Heart right ventricle (tissue), 16 donors: ENCODE results near the gene NDUFA7. TPM values are rescaled to one million over a fixed set of nuclear protein-coding genes. Genes with fewer than 3 reads are reported as not detected.

Experiments
- ATAC-seq, 8 donors: fragments of 200-7000 bp; cut with Tn5 transposase; one replicate each; pipeline ENCODE4 v1.9.1; 2020; ENCODE audit warnings: mild to moderate bottlenecking in 8 of 8, moderate library complexity in 8 of 8, moderate number of reproducible peaks in 1 of 8
- DNase-seq, 2 donors: peaks; one replicate each; pipeline ENCODE4 v3.0.0-alpha.2; 2020
- H3K27ac ChIP-seq, 10 donors: fragments of 200-600 bp; sonication (generic) in 2 of 10; one replicate each; pipeline versions ENCODE4 v1.5.0 to v1.8.0; 2020 to 2022; ENCODE audit warnings: mild to moderate bottlenecking in 3 of 10
- H3K27me3 ChIP-seq, 7 donors: fragments of 200-600 bp; one replicate each; pipeline ENCODE4 v1.8.0; 2021 to 2022; ENCODE audit warnings: mild to moderate bottlenecking in 2 of 7
- H3K36me3 ChIP-seq, 9 donors: fragments of 200-600 bp; sonication (generic) in 1 of 9; one replicate each; pipeline versions ENCODE4 v1.5.0 to v1.8.0; 2020 to 2022; ENCODE audit warnings: mild to moderate bottlenecking in 2 of 9
- H3K4me1 ChIP-seq, 9 donors: fragments of 200-600 bp; sonication (generic) in 1 of 9; one replicate each; pipeline versions ENCODE4 v1.5.0 to v1.8.0; 2020 to 2022; ENCODE audit warnings: mild to moderate bottlenecking in 4 of 9
- H3K4me3 ChIP-seq, 10 donors: fragments of 200-600 bp; sonication (generic) in 2 of 10; one replicate each; pipeline versions ENCODE4 v1.5.0 to v1.8.0; 2020 to 2022; ENCODE audit warnings: mild to moderate bottlenecking in 7 of 10, moderate library complexity in 2 of 10
- H3K9me3 ChIP-seq, 11 donors: fragments of 200-600 bp in 10 of 11; sonication (generic) in 2 of 11; one replicate each; pipeline versions ENCODE4 v1.5.0 to v1.8.0; 2013 to 2022; ENCODE audit warnings: mild to moderate bottlenecking in 2 of 11, control low read depth in 1 of 11, moderate library complexity in 1 of 11
- WGBS, 2 donors: extraction: QIAGEN DNeasy Blood & Tissue Kit; methylation state at CpG; one replicate each; pipeline ENCODE4 v1.1.7; 2013; ENCODE audit warnings: inconsistent platforms in 1 of 2; 5-methylcytosine and 5-hydroxymethylcytosine counted together
- intact Hi-C, 10 donors: fragments of 100-400 bp; cut with DNase I; formaldehyde crosslinking; loops; one replicate each; pipeline versions ENCODE4 v1.11.1 to v1.14.2; 2022
- polyA plus RNA-seq, 2 donors: library from polyadenylated mRNA; stranded (reverse); fragments of 200-250 nt; gene quantifications; one replicate each; pipeline ENCODE4 v1.2.3, GENCODE V29; 2013
- total RNA-seq, 10 donors: library from RNA; stranded (reverse); fragmentation: NEBNext Ultra II Directional in 3 of 10; extraction: Animal tissue kit (Norgen Biotek cat#: 25700) in 3 of 10; gene quantifications; one replicate each; pipeline versions ENCODE4 v1.2.1 to v1.2.4, GENCODE V29; 2021 to 2023
- TF ChIP-seq, protein P1 (sequence below), 9 donors: fragments of 200-600 bp; sonication (generic) in 2 of 9; IDR thresholded peaks; one replicate each; pipeline versions ENCODE4 v1.5.0 to v1.8.0; 2021 to 2022; ENCODE audit warnings: antibody characterized with exemption in 9 of 9, mild to moderate bottlenecking in 5 of 9, moderate library complexity in 1 of 9
- donor health status: Arrhythmogenic right ventricular cardiomyopathy.
- donor health status: ischemic (EF 13 %, LVEDD 7.1; RV severe dilation, severe dysfunction).
- donor health status: healthy with polysubstance abuse.
- donor health status: DM: no; HTN: yes; CAD: no.
- donor health status: DM: no; HTN: no; CAD: no.
- donor health status: ischemic (EF 25% LVEDD 6.9; RV normal size, moderate dysfunction).
- donor health status: ischemic (EF 25% LVEDD 5.7; RV mildly dilated, moderate dysfunction).
- donor health status: healthy.
- donor health status: DM: yes; HTN: yes; CAD: no.
- donor health status: Ischemic cardiomyopathy.
- donor health status: ischemic (EF 35%, LVEDD 5.7; RV mildly dilated, moderate dysfunction).
- donor health status: nonischemic (EF 11% LVEDD 7.7; RV severe dilation, severe dysfunction).
- donor health status: DM: yes; HTN: yes; CAD: no.
- donor health status: PGD.
- donor health status: ischemic (EF 29% LVEDD 5.4; RV normal size, mild dysfunction).
- donor health status: nonischemic (EF 23%, LVEDD 6.1; RV moderate dilation, normal function).

NDUFA7 gene
- total and polyA plus RNA-seq, 12 donors = 74.7 to 436 (median 103) TPM

DNA sequence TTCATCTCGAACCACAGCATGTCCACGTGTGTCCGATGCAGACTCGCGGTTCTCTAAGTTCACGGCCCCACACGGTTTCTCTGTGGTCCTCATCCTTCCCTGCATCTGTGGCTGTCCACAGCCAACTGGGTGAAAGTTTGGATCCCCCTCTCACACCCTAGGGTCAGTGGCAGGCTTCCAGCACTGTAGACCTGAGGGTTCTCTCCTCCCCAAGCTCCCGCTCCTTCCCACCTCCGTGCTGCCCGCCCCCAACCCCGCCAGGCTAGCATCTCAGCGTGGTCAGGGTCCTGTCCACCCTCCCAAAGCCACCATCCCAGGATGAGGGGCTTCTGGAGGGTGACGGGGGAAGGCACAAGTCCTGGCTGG, 45.8 kb upstream of the NDUFA7 start:
- peak in 4 of 8 donors; percentile 1 to 17 (median 4) for ATAC-seq
- DNase-seq = no peak
- Histone ChIP-seq H3K4me3 (peak overlapping the region in 7 of 10 donors; percentile 13 to 79 (median 23)), H3K27ac (peak overlapping the region in 9 of 10 donors; percentile 31 to 93 (median 78)), H3K36me3 (peaks cover 0 to 44% (median 0%) of the 10 kb centered on the region in 9 donors), H3K27me3 (peaks cover 0 to 30% (median 0%) of the 10 kb centered on the region in 7 donors), H3K4me1 (peaks cover 17 to 84% (median 59%) of the 10 kb centered on the region in 9 donors), H3K9me3 (no peaks in the 10 kb centered on the region)
- intact Hi-C loops = loop anchor here in 3 of 10 donors (1.0 to 2.0 kb wide), 3 partner anchors 23 to 26 kb away; partner anchors contain the start of gene RAB11B (in 2 of the 3)
- 37 to 38% methylated on average over 13 of the region's 13 CpGs for WGBS, 2 donors
- TF ChIP-seq, protein P1, sequence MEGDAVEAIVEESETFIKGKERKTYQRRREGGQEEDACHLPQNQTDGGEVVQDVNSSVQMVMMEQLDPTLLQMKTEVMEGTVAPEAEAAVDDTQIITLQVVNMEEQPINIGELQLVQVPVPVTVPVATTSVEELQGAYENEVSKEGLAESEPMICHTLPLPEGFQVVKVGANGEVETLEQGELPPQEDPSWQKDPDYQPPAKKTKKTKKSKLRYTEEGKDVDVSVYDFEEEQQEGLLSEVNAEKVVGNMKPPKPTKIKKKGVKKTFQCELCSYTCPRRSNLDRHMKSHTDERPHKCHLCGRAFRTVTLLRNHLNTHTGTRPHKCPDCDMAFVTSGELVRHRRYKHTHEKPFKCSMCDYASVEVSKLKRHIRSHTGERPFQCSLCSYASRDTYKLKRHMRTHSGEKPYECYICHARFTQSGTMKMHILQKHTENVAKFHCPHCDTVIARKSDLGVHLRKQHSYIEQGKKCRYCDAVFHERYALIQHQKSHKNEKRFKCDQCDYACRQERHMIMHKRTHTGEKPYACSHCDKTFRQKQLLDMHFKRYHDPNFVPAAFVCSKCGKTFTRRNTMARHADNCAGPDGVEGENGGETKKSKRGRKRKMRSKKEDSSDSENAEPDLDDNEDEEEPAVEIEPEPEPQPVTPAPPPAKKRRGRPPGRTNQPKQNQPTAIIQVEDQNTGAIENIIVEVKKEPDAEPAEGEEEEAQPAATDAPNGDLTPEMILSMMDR (IDR thresholded peaks at IDR 0.05) = no peak

DNA sequence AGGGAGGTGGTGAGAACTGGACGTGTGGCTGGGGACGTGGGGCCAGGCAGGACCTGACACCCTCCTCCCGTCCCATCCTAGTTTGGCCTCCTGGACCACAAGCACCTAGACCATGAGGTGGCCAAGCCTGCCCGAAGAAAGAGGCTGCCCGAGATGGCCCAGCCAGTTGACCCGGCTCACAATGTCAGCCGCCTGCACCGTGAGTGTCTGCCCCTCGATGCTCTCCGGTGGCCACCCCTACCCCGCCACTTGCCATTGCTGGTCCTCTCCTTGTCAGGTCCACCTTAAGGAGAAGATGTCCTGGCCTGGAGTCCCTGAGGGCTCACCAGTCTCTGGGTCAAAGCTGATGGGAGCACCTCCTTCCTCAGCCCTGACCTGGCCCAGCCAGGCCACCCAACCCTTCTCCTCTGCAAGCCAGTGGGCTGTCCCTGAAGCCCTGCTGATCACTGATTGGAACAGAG, 45.0 kb upstream of the NDUFA7 start:
- DNase-seq (no peak), ATAC-seq (no peak)
- peaks cover 0 to 36% (median 0%) of the 10 kb centered on the region in 9 donors for H3K36me3 ChIP-seq
- H3K27ac ChIP-seq = peak overlapping the region in 5 of 10 donors; percentile 77 to 93 (median 90)
- peaks cover 17 to 88% (median 67%) of the 10 kb centered on the region in 9 donors for H3K4me1 ChIP-seq
- TF ChIP-seq, protein P1 (IDR thresholded peaks at IDR 0.05) = no peak
- intact Hi-C loops = loop anchor here in 2 of 10 donors (2.0 kb wide), 2 partner anchors 25 to 27 kb away; partner anchors contain the start of gene RAB11B (in 1 of the 2)
- H3K4me3 ChIP-seq = peak overlapping the region in 3 of 10 donors; percentile 61 to 79 (median 74)
- peaks cover 0 to 30% (median 0%) of the 10 kb centered on the region in 7 donors for H3K27me3 ChIP-seq
- no peaks in the 10 kb centered on the region for H3K9me3 ChIP-seq
- WGBS, 2 donors = 92 to 95% methylated on average over 11 of the region's 11 CpGs

DNA sequence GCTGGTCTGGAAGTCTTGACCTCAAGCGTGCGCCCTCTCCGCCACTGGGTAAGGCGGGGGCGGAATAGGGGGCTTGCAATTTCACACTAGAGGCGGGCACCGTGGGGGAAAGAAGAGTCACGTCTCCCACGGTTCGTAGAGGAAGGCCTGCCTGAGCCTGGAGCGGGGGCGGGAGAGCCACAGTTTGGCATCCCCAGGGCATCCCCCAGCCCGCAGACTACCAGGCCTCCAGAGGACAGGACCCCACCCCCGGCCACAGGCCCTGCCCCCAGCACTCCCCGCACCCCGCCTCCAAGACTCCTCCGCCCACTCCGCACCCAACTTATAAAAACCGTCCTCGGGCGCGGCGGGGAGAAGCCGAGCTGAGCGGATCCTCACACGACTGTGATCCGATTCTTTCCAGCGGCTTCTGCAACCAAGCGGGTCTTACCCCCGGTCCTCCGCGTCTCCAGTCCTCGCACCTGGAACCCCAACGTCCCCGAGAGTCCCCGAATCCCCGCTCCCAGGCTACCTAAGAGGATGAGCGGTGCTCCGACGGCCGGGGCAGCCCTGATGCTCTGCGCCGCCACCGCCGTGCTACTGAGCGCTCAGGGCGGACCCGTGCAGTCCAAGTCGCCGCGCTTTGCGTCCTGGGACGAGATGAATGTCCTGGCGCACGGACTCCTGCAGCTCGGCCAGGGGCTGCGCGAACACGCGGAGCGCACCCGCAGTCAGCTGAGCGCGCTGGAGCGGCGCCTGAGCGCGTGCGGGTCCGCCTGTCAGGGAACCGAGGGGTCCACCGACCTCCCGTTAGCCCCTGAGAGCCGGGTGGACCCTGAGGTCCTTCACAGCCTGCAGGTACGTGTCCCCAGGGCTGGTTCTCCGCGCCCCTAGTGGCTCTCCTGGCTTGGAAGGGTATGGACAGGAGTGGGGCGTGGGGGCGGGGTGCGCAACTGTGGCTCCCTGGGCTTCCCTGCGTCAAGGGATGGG, 42.9 kb upstream of the NDUFA7 start, which contains the start of gene ANGPTL4:
Gene ANGPTL4 (plus strand): TSS at position 353 of the 969 bp plus-strand sequence. CDS start 167 bp downstream, at position 520.
- ATAC-seq = peak; percentile 43 to 71 (median 64)
- H3K27me3 ChIP-seq = peaks cover 0 to 30% (median 0%) of the 10 kb centered on the region in 7 donors

More for the DNA sequence above, 42.9 kb upstream of the NDUFA7 start, which contains the start of gene ANGPTL4:
- 0 to 1% methylated on average over 81 of the region's 81 CpGs for WGBS, 2 donors
- peak; percentile 73 to 78 for DNase-seq
- TF ChIP-seq, protein P1 (IDR thresholded peaks at IDR 0.05) = peak in 5 of 9 donors; percentile 29 to 45 (median 36)
- Histone ChIP-seq H3K36me3 (peaks cover 0 to 16% (median 0%) of the 10 kb centered on the region in 9 donors), H3K9me3 (no peaks in the 10 kb centered on the region), H3K4me3 (peak within 1 kb of the TSS; percentile 59 to 79 (median 66)), H3K27ac (peak within 1 kb of the TSS; percentile 26 to 93 (median 84)), H3K4me1 (peaks cover 17 to 77% (median 62%) of the 10 kb centered on the region in 9 donors)
- intact Hi-C loops = loop anchor here in 2 of 10 donors (2.0 kb wide), 1 partner anchor 27 kb away; the partner anchor contains the start of gene RAB11B (in 2 of the 2)
